HCT116 (cell line): ENCODE data around the gene KCNC1. TPM values are rescaled to one million over a fixed set of nuclear protein-coding genes. Genes with fewer than 3 reads are reported as not detected.

Experiments
- ATAC-seq: fragments of 200-7000 bp; cut with Tn5 transposase; 2 replicates; pipeline ENCODE4 v1.9.1; 2020; ENCODE audit warnings: mild to moderate bottlenecking, moderate library complexity
- BruUV-seq: library from RNA; stranded (reverse); fragments of 400-500 nt; replicated peaks from 2 replicates; lab custom pipeline; 2021; lab: Mats Ljungman, UMichigan
- CTCF ChIA-PET: fragments of 300-600 bp; sonication (Branson Sonifier 250); formaldehyde crosslinking; loops from one replicate; lab custom pipeline; 2021; ENCODE audit warnings: antibody characterized with exemption; lab: Charles Lee
- POLR2A ChIA-PET: fragments of 300-600, 350-600 bp; sonication (Branson Sonifier 250); formaldehyde crosslinking; loops from one replicate; lab custom pipeline; 2021; ENCODE audit warnings: antibody characterized with exemption; lab: Charles Lee
- RAD21 ChIA-PET, 2 experiments: fragments of 300-600 bp; sonication (Branson Sonifier 250); formaldehyde crosslinking; loops; one replicate each; lab custom pipeline; 2023; ENCODE audit warnings: low total read pairs in 2 of 2; ENCODE audit not compliant: uncharacterized antibody in 2 of 2, unreplicated experiment in 2 of 2, low non-redundant PET in 1 of 2; lab: Charles Lee
- DNase-seq: peaks from one replicate; pipeline ENCODE4 v3.0.0-alpha.2; 2010; ENCODE audit warnings: low read depth, low spot score
- H2AFZ ChIP-seq: fragments of 200-600 bp; shearing (Covaris generic), sonication (generic); 2 replicates; pipeline ENCODE4 v1.6.1; 2017; ENCODE audit warnings: low read depth, mixed run types, mixed read lengths, antibody characterized with exemption, low read length; ENCODE audit not compliant: poor library complexity, severe bottlenecking
- H3K27ac ChIP-seq: 2 replicates; pipeline ENCODE4 v1.5.1; 2012; ENCODE audit warnings: low read depth, low read length
- H3K27me3 ChIP-seq: fragments of 200-600 bp; sonication (generic); 2 replicates; pipeline ENCODE4 v1.6.1; 2016; ENCODE audit warnings: mixed run types, low read length, mixed read lengths; ENCODE audit not compliant: insufficient read depth
- H3K36me3 ChIP-seq, 2 experiments: fragments of 200-500 bp in 1 of 2; fragments of 200-600 bp in 1 of 2; sonication (Bioruptor generic) in 1 of 2; sonication (generic) in 1 of 2; 2 replicates each; pipeline versions ENCODE4 v1.5.1 to v1.6.1; 2014 to 2016; ENCODE audit warnings: low read length in 2 of 2, inconsistent platforms in 1 of 2, mixed read lengths in 1 of 2, mixed run types in 1 of 2; ENCODE audit not compliant: insufficient read depth in 2 of 2, control insufficient read depth in 1 of 2
- H3K4me1 ChIP-seq, 2 experiments: fragments of 200-600 bp in 1 of 2; sonication (generic) in 1 of 2; 2 replicates each; pipeline versions ENCODE4 v1.5.1 to v1.6.1; 2012 to 2017; ENCODE audit warnings: low read length in 2 of 2, inconsistent platforms in 1 of 2, mild to moderate bottlenecking in 1 of 2, mixed read lengths in 1 of 2, mixed run types in 1 of 2, moderate library complexity in 1 of 2; ENCODE audit not compliant: insufficient read depth in 2 of 2, control insufficient read depth in 1 of 2
- H3K4me2 ChIP-seq: fragments of 200-600 bp; sonication (generic); 2 replicates; pipeline ENCODE4 v1.6.1; 2017; ENCODE audit warnings: mixed run types, low read length, mixed read lengths
- H3K4me3 ChIP-seq, 2 experiments: fragments of 200-600 bp in 1 of 2; sonication (generic) in 1 of 2; replicated peaks in 1 of 2; 2 replicates each; pipeline ENCODE4 v1.5.1; 2011 to 2016; ENCODE audit warnings: low read length in 2 of 2, control low read depth in 1 of 2, low read depth in 1 of 2, mild to moderate bottlenecking in 1 of 2, mixed read lengths in 1 of 2, mixed run types in 1 of 2
- H3K79me2 ChIP-seq: fragments of 200-600 bp; sonication (generic); 2 replicates; pipeline ENCODE4 v1.6.1; 2017; ENCODE audit warnings: mild to moderate bottlenecking, mixed run types, low read length, moderate library complexity, mixed read lengths; ENCODE audit not compliant: insufficient read depth
- H3K9ac ChIP-seq: fragments of 200-600 bp; sonication (generic); 2 replicates; pipeline ENCODE4 v1.6.1; 2016; ENCODE audit warnings: low read length, mixed read lengths
- H3K9me2 ChIP-seq: fragments of 200-600 bp; sonication (generic), shearing (Covaris generic); 2 replicates; pipeline ENCODE4 v1.6.1; 2017; ENCODE audit warnings: mixed run types, mild to moderate bottlenecking, moderate library complexity; ENCODE audit not compliant: insufficient read depth
- H3K9me3 ChIP-seq, 2 experiments: fragments of 200-500 bp in 1 of 2; fragments of 200-600 bp in 1 of 2; sonication (Bioruptor generic) in 1 of 2; sonication (generic) in 1 of 2; 2 replicates each; pipeline ENCODE4 v1.6.1; 2014 to 2017; ENCODE audit warnings: low read length in 2 of 2, mixed read lengths in 2 of 2, inconsistent platforms in 1 of 2, low read depth in 1 of 2, mild to moderate bottlenecking in 1 of 2, mixed run types in 1 of 2, moderate library complexity in 1 of 2; ENCODE audit not compliant: control insufficient read depth in 1 of 2, insufficient read depth in 1 of 2
- H4K20me1 ChIP-seq: fragments of 200-600 bp; sonication (generic), shearing (Covaris generic); 2 replicates; pipeline ENCODE4 v1.6.1; 2017; ENCODE audit warnings: mixed run types, mild to moderate bottlenecking, moderate library complexity; ENCODE audit not compliant: insufficient read depth
- CBX3 ChIP-seq: IDR thresholded peaks from 2 replicates; pipeline ENCODE4 v1.6.1; 2012; ENCODE audit warnings: low read depth
- ELF1 ChIP-seq: IDR thresholded peaks from 2 replicates; pipeline ENCODE4 v1.6.1; 2012; ENCODE audit warnings: low read depth, borderline replicate concordance
- EZH2 ChIP-seq: fragments of 200-600 bp; sonication (generic); IDR thresholded peaks from 2 replicates; pipeline ENCODE4 v1.6.1; 2017; ENCODE audit warnings: antibody characterized with exemption, mixed run types
- POLR2A ChIP-seq: IDR thresholded peaks from 2 replicates; pipeline ENCODE4 v1.7.0; 2011; ENCODE audit warnings: borderline replicate concordance; ENCODE audit not compliant: insufficient read depth, insufficient read length; ENCODE audit errors: extremely low read depth
- RAD21 ChIP-seq: IDR thresholded peaks from 2 replicates; pipeline ENCODE4 v1.6.1; 2012; ENCODE audit warnings: low read depth, mild to moderate bottlenecking
- intact Hi-C: fragments of 100-400 bp; cut with micrococcal nuclease; formaldehyde crosslinking; loops from 2 replicates; pipeline ENCODE4 v1.10.0; 2022
- total RNA-seq: library from RNA; stranded (reverse); gene quantifications from one replicate; pipeline ENCODE4 v1.2.1, GENCODE V29; 2021; ENCODE audit not compliant: unreplicated experiment
- TF ChIP-seq, protein P1 (sequence below): IDR thresholded peaks from 2 replicates; pipeline ENCODE4 v1.6.1; 2011; ENCODE audit warnings: mild to moderate bottlenecking, low read length, moderate library complexity; ENCODE audit not compliant: insufficient replicate concordance; ENCODE audit errors: extremely low read depth
- TF ChIP-seq, protein P2 (sequence below), 3 experiments: fragments of 200-600 bp in 1 of 3; sonication (generic) in 1 of 3; IDR thresholded peaks in 2 of 3; conservative IDR thresholded peaks in 1 of 3; 2 replicates each; pipeline ENCODE4 v1.5.1; 2012 to 2017; ENCODE audit warnings: low read depth in 2 of 3, low read length in 2 of 3, antibody characterized with exemption in 1 of 3, borderline replicate concordance in 1 of 3, control low read depth in 1 of 3, mild to moderate bottlenecking in 1 of 3, mixed read lengths in 1 of 3, mixed run types in 1 of 3, moderate library complexity in 1 of 3; ENCODE audit not compliant: insufficient read depth in 1 of 3
- TF ChIP-seq, protein P3 (sequence below): IDR thresholded peaks from 2 replicates; pipeline ENCODE4 v1.6.1; 2012; ENCODE audit warnings: low read depth

Gene KCNC1
- total RNA-seq, 1 experiment from 2014 or later, result 0.12 TPM

DNA sequence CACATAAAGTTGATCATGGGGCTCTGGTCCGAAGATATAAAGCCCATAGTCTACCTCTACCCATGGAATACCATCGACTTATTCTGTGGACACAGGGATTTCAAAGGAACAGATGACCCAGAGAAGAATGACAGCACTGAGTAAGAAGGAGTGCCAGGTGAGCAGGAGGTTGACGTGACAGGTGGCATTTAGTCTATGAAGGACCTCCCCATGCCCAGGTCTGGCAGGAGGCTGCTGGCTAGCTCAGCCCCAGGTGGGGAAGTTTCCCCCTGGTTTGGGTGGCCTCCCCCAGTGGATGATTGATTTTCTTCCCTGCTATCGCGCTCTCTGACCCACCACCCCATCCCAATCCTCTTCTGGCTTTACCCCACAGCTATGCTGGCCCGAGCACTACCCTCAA lies 39.1 kb downstream of the KCNC1 start:
- intact Hi-C loops, result no loop called here
- Histone ChIP-seq H3K4me1 (peaks cover 3 to 6% of the 10 kb centered on the region in 2 experiments; a peak in 3 of 4 replicates), H3K9me2 (no peaks in the 10 kb centered on the region), H3K27me3 (no peaks in the 10 kb centered on the region), H3K4me2 (no peak overlapping the region), H3K9ac (no peak overlapping the region), H2AFZ (no peak overlapping the region), H3K79me2 (no peaks in the 10 kb centered on the region), H4K20me1 (no peaks in the 10 kb centered on the region), H3K9me3 (no peaks in the 10 kb centered on the region), H3K36me3 (no peaks in the 10 kb centered on the region), H3K27ac (no peak overlapping the region), H3K4me3 (no peak overlapping the region)
- POLR2A ChIA-PET, result no interaction called here
- CTCF ChIA-PET, result no interaction called here
- no TSS peak for BruUV-seq
- ATAC-seq (no peak), DNase-seq (no peak)
- RAD21 ChIA-PET, result no interaction called here
- TF ChIP-seq, protein P1, sequence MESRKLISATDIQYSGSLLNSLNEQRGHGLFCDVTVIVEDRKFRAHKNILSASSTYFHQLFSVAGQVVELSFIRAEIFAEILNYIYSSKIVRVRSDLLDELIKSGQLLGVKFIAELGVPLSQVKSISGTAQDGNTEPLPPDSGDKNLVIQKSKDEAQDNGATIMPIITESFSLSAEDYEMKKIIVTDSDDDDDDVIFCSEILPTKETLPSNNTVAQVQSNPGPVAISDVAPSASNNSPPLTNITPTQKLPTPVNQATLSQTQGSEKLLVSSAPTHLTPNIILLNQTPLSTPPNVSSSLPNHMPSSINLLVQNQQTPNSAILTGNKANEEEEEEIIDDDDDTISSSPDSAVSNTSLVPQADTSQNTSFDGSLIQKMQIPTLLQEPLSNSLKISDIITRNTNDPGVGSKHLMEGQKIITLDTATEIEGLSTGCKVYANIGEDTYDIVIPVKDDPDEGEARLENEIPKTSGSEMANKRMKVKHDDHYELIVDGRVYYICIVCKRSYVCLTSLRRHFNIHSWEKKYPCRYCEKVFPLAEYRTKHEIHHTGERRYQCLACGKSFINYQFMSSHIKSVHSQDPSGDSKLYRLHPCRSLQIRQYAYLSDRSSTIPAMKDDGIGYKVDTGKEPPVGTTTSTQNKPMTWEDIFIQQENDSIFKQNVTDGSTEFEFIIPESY, result no peak
- TF ChIP-seq RAD21, result no peak
- TF ChIP-seq EZH2, result no peak
- TF ChIP-seq, protein P2, sequence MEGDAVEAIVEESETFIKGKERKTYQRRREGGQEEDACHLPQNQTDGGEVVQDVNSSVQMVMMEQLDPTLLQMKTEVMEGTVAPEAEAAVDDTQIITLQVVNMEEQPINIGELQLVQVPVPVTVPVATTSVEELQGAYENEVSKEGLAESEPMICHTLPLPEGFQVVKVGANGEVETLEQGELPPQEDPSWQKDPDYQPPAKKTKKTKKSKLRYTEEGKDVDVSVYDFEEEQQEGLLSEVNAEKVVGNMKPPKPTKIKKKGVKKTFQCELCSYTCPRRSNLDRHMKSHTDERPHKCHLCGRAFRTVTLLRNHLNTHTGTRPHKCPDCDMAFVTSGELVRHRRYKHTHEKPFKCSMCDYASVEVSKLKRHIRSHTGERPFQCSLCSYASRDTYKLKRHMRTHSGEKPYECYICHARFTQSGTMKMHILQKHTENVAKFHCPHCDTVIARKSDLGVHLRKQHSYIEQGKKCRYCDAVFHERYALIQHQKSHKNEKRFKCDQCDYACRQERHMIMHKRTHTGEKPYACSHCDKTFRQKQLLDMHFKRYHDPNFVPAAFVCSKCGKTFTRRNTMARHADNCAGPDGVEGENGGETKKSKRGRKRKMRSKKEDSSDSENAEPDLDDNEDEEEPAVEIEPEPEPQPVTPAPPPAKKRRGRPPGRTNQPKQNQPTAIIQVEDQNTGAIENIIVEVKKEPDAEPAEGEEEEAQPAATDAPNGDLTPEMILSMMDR (IDR thresholded peaks at IDR 0.05 in 2 of 3, conservative IDR thresholded peaks at IDR 0.05 in 1 of 3; ENCODE audit: borderline replicate concordance in 1 of 3, insufficient read depth in 1 of 3, low read depth in 2 of 3, low read length in 2 of 3), result no peak
- no peak for TF ChIP-seq CBX3
- TF ChIP-seq, protein P3, sequence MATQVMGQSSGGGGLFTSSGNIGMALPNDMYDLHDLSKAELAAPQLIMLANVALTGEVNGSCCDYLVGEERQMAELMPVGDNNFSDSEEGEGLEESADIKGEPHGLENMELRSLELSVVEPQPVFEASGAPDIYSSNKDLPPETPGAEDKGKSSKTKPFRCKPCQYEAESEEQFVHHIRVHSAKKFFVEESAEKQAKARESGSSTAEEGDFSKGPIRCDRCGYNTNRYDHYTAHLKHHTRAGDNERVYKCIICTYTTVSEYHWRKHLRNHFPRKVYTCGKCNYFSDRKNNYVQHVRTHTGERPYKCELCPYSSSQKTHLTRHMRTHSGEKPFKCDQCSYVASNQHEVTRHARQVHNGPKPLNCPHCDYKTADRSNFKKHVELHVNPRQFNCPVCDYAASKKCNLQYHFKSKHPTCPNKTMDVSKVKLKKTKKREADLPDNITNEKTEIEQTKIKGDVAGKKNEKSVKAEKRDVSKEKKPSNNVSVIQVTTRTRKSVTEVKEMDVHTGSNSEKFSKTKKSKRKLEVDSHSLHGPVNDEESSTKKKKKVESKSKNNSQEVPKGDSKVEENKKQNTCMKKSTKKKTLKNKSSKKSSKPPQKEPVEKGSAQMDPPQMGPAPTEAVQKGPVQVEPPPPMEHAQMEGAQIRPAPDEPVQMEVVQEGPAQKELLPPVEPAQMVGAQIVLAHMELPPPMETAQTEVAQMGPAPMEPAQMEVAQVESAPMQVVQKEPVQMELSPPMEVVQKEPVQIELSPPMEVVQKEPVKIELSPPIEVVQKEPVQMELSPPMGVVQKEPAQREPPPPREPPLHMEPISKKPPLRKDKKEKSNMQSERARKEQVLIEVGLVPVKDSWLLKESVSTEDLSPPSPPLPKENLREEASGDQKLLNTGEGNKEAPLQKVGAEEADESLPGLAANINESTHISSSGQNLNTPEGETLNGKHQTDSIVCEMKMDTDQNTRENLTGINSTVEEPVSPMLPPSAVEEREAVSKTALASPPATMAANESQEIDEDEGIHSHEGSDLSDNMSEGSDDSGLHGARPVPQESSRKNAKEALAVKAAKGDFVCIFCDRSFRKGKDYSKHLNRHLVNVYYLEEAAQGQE, result no peak
- no peak for TF ChIP-seq POLR2A
- no peak for TF ChIP-seq ELF1
